ENCODE results near the gene GPC5. TPM values are rescaled to one million over a fixed set of nuclear protein-coding genes. Genes with fewer than 3 reads are reported as not detected.

GPC5 gene
- total and polyA plus RNA-seq, 9 of the 15 experiments (the other 6 are each of a cell fraction or from before 2014, with no cell fraction given): 0.18 to 0.27 TPM; not detected in 7

GRCh38 chr13:91406619-91407018 is 8.2 kb downstream of the GPC5 start (continued):
- TF ChIP-seq E2F1 (CRISPR knock-in tag; IDR thresholded peaks at IDR 0.05): 0 out of 2 replicates have a peak, but pooled peaks have one; percentile 65
- TF ChIP-seq RFX5 (IDR thresholded peaks at IDR 0.05; ENCODE audit: low read depth, low read length): 0 out of 2 replicates have a peak, but pooled peaks have one; percentile 41
- TF ChIP-seq CEBPZ (IDR thresholded peaks at IDR 0.05; ENCODE audit: borderline replicate concordance, low read depth, low read length): no peak
- TF ChIP-seq SFPQ (IDR thresholded peaks at IDR 0.05; ENCODE audit: low read depth, low read length): no peak
- TF ChIP-seq TFAM (CRISPR knock-in tag; conservative IDR thresholded peaks at IDR 0.05): no peak
- peak; percentile 95 for TF ChIP-seq SMC3 (conservative IDR thresholded peaks at IDR 0.05; ENCODE audit: insufficient read depth, low read depth, low read length)
- peak in 1 of 2 experiments; percentile 46; a peak in 1 of 4 replicates for TF ChIP-seq RCOR1 (IDR thresholded peaks at IDR 0.05; ENCODE audit: borderline replicate concordance in 1 of 2, low read depth in 2 of 2, low read length in 2 of 2)
- peak in 1 of 3 experiments; percentile 98; a peak in 2 of 6 replicates for TF ChIP-seq CTCF (IDR thresholded peaks at IDR 0.05 in 2 of 3, conservative IDR thresholded peaks at IDR 0.05 in 1 of 3; ENCODE audit: insufficient read depth in 2 of 3, low read depth in 1 of 3, low read length in 3 of 3)
- TF ChIP-seq CTCFL (IDR thresholded peaks at IDR 0.05; ENCODE audit: borderline replicate concordance, insufficient read depth, low read depth, low read length, poor library complexity, severe bottlenecking): peak; percentile 90
